HG03060 (cell line): ENCODE results near the gene NODAL.

Experiments
- ATAC-seq: cut with Tn5 transposase; IDR thresholded peaks from one replicate; pipeline ENCODE4 v1.9.1; 2021; ENCODE audit warnings: low read depth, moderate number of reproducible peaks; ENCODE audit not compliant: unreplicated experiment

Gene NODAL

DNA sequence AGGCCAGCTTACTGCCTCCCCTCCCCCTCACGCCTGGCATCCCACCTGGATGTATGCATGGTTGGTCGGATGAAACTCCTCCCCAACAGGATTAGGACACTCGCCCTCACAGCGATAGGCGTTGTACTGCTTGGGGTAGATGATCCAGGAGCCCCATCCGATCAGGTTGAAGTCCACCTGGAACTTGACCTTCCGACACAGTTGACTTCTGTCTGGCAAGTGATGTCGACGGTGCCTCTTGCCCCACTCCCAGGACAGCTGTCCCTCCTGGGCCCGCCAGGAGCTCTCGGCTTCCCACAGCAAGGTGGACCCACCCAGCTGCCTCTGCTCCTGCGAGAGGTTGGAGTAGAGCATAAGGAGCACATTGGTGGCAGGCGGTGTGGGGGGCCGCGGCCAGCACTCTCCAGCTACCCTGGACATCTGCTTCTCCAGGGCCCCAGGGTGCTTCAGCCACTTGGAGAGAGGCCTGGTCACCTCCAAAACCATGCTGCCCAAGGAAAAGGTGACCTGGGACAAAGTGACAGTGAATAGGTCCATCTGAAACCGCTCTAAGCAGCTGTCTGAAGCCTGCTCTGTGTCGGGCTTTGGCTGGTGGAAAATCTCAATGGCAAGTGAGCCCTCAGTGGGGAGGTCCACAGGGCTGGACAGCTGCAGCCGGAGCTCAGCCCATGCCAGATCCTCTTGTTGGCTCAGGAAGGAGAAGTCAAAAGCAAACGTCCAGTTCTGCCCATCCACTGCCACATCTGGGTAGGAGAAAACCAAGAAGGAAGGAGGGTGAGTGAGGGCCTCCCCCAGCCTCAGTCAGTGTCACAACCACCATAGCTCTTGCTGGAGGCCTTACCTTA lies 6.0 kb downstream of the NODAL start:
- no peak for ATAC-seq

DNA sequence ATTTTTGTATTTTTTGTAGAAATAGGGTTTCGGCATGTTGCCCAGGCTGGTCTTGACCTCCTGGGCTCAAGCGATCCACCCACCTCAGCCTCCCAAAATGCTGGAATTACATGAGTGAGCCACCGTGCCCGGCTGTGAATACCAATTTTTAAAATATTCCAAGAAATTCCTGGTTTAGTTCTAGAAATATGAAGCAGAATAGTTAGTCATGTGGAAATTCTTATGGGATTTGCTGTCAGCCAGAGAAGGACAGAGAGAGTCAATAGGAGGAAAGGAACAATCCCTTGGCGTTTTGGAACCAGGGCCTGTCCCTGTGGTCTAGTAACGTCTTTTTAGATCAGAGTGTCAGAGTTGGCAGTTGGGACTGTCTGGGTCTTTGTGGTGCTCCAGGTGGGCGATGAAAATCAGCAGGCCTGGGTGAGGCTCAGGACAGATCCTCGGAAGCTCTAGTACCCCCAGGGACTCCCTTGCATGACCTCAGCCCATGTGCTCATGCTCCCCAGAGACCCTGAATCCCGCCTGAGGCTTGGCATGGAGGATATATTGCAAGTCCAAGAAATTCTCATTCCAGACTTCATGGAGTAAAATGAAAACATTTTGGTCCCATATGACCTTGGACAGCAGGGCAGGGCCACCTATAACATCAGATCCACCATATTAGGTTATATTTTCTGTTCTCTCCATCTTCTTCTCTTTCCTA lies 7.8 kb downstream of the NODAL start:
- no peak for ATAC-seq

DNA sequence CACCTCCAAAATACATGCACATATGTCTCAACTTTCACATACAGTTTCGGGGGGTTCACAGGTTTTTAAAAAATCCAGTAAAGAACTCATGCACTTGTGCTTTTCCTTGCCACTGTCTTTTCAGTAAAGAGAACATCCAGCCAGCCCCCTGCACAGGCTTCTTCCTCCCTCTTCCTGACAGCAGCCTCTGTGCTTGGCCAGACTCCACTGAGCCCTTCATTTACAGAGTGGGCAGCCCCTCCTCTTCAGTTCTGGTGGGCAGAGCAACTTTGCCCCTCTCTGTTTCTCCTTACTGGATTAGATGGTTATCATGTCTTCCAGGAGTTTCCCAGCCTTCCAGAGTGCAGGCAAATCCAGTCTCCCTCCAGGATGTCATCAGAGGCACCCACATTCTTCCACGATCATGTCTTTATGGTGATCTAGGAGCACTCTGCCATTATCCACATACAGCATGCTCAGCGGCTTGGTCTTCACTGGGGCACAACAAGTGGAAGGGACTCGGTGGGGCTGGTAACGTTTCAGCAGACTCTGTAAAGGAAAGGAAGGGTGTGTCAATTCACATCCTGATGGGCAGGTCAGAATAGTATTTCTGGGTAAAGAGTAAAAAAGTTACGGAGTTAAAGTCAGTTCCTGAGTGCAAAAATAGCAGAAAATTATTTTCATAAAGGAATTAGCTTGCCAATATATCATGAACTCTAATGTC lies 8.8 kb downstream of the NODAL start:
- ATAC-seq = no peak

DNA sequence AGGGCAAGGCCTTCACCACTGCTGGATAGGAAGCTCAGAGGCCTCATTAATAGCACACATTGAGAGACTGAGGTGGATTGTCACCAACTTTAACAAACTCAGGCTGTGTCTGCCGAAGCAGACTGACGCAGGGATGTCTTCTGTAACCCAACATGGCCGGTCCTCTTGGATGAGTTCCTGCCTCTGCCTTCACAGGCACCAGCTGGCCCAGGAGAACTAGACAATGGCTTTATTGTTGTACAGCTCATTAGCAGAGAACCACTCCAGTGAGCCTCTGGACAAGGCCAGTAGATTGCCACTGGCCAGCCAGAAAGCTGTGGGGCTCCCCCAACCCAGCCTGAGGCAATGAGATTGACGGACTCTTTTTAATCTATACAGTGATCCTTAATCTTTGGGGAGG lies 9.4 kb downstream of the NODAL start:
- ATAC-seq = no peak

DNA sequence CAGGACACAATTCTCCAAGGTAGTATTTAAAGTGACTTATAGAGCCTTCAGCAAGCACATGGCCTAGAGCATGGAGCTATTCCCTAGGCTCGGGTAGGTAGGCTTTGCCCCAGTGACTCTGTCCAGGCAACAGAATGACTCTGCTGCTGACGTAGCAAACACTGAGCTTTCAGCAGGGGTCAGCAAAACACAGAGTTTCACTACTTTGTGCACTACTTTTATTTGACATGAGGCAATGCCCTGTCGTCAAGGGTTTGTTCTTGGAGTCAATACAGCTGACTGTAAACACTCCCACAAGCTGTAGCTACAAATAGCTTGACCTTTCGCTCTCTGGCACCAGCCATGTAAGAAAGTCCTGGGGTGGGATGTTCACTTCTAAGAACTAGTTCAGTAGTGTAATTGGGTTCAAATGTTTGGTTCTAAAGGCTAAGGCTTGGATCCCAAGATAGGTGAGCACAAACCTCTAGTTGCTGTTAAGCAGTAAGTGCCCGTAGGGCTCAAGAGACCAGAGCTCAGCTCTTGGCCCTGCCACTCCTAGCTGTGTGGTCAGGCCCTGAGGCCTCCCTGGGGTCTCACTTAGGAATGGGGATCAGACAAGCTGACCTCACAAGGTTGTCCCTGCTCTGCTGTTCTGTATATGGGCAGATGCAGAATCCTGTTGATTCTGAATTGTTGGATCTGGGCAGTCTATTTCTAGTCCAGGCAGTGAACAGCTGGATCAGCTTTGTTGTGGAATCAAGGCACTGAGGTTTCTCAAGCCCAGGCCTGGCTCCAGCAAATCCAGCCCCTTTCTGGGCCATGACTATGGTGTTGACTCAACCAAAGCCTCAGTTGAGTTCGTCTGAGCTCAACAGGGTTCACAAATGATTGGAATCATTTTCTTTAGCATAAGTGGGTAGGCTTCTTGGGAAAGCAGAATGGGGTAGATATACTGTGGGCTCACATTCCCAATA lies 10.7 kb downstream of the NODAL start:
- no peak for ATAC-seq

DNA sequence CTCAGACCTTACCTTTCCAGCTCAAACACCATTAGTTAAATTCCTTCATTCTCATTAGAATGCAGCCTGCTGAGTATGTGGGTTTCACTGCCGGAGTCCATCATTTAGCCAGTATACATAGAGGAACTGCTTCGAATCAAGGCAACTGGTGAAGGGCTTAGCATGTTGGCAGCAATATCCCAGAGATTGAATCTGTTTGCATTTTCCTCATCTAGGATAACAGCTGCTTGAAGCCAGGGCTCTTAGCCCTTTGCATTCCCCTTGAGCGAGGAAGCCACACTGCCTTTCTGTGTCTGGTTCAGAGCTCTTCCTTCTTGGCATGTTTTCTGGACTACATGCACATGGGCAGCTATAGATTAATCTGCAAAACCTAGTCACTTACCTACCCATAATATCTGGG lies 14.7 kb downstream of the NODAL start:
- ATAC-seq = no peak

DNA sequence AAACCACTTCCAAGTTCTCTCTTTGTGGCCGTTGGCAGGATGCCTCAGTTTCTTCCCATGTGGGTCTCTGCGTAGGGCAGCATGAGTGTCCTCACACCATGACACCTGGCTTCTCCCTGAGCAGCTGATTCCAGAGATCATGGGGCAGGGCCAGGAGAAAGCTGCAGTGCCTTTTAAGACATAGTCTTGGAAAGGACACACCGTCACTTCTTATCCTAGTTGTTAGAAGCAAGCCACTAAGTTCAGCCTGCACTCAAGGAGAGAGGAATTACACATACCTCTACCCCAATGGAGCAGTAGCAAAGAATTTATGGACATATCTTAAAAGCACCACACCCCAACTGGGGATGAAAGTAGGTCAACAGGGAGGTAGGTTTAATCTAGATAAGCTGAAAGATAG lies 16.4 kb downstream of the NODAL start:
- no peak for ATAC-seq

DNA sequence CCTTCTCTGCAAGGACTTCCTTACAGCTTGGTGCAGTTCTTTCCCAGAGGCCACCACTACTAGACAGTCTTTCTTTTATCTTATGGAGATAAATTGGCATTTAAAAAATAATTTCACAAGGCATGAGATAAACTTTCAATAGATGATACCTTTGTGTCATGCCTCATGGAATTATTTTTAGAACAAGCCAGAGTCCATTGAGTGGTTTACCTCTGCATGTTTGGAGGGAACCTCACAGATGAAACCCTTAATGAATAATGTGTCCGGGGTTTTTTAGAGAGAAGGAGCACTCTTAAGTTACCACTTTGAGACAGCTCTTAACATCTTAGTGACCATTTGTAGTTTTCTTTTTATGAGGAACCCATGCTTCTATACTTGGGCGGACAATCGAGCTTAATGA lies 17.2 kb downstream of the NODAL start:
- ATAC-seq = no peak

DNA sequence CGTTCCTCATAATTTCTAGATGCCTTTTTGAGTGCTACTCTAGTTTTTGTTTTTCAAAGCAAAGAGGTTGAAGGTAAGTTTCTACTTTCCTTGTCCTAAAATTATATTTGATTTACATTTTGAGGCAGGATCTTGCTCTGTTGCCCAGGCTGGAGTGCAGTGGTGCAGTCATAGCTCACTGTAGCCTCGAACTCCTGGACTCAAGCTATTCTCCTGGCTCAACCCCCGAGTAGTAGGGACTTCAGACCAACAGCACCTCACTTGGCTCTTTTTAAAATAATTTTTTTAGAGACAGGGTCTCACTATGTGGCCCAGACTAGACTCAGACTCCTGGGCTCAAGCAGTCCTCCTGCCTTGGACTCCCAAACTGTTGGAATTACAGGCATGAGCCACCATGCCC lies 22.8 kb downstream of the NODAL start:
- no peak for ATAC-seq

DNA sequence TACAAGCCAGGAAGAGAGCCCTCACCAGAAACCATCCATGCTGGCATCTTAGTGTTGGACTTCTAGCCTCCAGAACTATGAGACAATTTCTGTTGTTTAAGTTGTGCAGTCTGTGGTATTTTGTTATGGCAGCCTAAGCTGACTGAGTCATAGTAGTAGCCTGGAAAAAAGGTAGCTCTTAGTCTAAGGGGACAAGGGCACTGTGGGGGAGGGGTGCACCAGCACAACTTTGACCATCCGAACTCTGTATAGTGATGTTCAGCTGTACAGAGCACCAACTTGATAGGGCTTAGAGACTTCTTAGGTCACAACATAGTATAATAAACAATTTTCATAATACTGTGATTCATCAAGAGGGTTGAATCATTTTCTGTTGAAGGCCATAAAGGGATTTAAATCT lies 23.3 kb downstream of the NODAL start:
- ATAC-seq = no peak

DNA sequence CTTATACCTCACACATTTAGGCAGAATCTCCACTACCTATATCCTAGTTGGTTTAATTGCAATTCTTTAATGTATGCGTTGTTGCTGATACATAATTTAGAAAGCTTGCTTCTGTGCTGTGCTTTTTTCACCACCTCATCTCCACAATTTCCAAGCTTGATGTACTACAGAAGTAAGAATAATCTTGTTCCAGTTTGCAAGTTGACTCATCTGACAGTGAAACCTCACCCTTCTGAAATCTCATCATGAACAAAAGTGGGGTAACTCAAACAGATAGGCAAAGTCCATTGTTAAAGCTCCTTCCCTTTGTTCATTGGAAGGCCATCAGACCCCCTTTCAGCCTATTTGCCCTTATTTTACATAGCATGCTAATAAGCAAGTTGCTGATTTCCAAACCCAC lies 23.9 kb downstream of the NODAL start:
- no peak for ATAC-seq

DNA sequence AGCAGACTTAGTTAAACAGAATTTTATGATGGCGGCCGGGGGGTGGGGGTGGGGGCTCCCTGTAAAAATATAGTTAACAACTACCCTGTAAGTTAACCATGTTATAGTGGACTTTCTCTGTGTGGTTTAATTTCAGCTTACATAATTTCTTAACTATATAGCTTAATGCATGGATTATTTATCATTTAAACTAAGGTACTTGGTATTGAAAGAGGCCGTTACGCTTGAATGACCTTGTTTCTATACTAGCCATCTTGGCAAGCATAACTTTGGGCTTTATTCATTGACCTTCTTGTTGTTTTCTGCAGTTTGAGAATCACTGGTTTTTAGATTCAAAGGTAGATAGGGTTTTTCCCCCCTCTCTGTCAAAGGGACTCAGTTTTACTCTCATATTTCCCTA lies 29.1 kb downstream of the NODAL start:
- no peak for ATAC-seq

DNA sequence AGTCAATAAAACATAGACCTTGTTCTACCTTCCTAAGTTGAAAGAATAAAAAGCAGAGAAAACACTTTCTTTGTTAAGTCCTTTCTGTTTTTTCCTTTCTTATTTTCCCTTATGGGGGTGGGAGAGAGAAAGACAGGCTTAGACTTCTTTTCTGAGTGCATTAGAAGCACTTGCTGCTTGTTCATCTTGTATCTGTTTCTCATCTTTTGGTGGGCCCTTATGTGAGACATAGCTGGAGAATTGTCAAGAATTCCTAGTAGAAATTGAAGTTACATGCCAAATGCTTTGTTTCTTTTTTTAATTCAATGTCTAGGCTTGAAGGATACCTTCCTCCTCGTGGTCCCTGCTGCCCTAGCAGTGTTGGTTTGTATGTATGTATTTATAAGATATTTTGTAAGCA lies 30.9 kb downstream of the NODAL start:
- ATAC-seq = no peak

DNA sequence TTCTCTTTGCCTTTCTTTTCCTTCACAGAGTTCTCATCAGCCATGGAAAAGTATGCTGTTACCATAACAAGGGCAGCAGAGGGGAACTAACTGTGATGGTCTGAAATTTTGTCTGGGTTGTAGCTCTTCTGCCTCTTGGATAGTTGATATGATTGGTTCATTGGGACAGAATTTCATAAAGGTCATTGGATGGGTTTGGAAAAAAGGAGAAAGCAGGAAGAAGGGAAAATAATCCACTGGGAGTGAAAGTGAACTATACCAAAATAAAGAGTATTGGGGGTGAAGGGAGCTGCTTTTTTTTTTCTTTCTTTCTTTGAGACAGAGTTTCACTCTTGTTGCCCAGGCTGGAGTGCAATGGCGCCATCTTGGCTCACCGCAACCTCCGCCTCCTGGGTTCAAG lies 31.7 kb downstream of the NODAL start:
- no peak for ATAC-seq

DNA sequence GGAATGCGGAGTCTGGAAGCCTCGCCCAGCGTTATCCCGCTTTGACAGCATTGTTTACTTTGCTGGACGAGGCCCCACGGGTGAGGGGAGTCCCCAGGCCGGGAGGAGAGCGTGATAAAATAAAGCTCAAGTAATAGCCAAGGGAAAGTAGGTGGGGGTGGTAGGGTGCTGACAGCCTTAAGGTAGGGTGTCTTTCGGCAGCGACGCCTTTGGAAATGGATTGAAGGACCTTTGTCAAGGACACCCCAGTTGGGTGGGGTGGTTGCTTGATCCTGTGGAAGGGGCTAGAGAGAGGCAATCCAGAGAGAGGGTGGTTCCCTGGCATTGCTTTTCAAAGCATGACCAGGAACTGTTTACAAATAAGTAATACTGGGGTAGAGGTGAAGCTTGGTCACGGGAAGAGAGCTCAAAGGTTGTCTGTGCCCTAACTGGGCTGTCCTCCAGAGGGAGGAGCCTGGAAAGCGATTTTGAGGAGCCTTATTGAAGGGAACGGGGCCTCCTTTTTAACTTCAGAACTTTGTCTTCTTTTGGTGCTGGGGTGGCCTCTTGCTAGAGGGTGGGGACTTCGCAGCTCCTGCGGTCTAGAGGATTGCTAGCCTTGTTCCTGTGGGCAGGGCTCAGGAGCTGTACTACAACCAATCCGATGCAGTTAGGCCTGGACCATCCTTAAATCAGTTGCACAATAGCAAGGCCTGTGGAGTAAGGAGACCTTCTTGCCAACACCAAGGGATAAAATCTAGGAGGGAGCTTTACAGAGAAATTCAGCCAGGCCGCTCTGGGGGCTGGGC lies 36.2 kb downstream of the NODAL start:
- ATAC-seq = no peak

DNA sequence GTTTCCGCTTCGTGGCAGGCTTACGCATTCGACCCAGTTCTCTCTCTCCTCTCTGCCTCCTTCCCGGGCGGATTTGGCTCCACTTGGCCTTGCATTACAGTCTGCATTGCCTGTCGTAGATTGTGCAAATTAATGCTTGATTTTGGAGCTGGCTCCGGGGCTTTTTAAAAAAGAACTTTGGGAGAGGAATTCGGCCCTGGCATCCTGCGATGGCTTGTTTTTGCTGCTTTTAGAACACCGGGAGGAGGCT lies 36.8 kb downstream of the NODAL start:
- no peak for ATAC-seq

DNA sequence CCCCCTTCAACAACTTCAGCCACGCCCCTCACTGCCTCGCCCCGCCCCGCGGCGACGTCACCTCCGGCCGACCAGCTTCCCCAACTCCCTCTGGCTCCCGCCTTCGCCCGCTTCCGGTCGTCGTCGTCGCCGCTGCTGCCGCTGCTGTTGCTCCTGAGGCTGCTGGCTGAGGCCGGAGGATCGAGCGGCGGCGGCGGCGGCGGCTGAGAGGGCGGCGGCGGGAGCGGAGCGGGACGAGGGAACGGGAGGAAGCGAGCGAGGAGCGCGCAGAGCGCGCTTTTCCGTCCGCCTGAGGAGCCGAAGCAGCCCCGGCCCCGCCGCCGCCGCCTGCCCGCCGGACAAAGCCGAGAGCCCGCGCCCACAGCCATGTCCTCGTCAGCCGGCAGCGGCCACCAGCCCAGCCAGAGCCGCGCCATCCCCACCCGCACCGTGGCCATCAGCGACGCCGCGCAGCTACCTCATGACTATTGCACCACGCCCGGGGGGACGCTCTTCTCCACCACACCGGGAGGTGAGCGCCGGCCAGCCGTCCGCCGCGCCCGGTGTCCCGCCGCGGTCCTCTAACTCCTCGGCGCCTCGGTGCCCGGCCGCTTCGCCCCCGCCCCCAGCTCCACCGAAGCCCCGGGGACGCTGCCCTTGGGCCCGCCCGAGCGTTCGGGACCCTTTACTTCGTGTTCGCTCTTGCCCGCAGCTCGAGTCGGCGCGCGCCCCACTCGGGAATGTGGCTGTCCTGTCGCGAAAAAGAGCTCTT lies 37.3 kb downstream of the NODAL start, which contains the start of gene EIF4EBP2:
Gene EIF4EBP2 (plus strand): TSS at position 110 of the 751 bp plus-strand sequence. CDS start 257 bp downstream, at position 367.
- ATAC-seq = no peak

DNA sequence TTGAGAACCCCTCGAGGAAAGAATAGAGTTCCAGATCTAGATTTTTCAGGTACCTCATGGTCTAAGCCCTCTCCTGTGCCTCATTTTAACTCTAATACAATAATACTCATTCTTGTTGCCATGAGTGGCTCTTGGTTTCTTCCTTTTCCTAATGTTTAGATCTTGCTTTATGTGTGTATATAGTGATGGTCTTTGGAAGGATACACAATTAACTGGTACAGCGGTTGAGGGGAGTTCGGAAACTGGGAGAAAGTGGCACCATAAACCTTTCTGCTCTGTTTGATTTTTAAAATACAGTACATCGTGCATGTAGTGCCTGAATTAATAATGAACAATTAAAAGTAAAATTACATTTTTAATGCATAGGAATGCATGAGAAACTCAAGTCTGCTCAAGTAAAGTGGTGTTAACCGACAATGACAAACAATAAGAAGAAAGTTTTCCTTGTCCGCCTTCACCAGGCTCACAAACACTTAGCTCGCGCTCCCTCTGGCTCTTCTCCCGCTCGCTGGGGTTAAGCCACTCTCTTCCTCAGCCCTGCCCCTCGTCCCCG lies 37.9 kb downstream of the NODAL start:
- no peak for ATAC-seq

DNA sequence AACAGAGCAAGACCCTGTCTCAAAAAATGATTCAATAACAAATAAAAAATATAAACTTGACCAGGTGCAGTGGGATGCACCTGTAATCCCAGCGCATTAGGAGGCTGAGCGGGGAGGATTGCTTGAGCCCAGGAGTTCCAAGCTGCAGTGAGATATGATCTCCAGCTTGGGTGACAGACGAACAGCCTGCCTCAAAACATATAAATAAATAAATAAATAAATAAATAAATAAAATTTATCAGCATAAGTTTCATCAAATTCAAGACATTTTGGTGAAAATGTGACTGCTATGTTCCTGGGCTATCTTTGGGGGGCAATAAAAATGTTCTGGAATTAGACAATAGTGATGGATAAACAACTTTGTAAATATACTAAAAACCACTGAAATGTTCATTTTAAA lies 42.3 kb downstream of the NODAL start:
- ATAC-seq = no peak
